Measurements from ENCODE around the gene TNKS1BP1. TPM values are rescaled to one million over a fixed set of nuclear protein-coding genes. Genes with fewer than 3 reads are reported as not detected.

The TNKS1BP1 gene
- total RNA-seq, 1 donor from 2014 or later, result 189 TPM

DNA sequence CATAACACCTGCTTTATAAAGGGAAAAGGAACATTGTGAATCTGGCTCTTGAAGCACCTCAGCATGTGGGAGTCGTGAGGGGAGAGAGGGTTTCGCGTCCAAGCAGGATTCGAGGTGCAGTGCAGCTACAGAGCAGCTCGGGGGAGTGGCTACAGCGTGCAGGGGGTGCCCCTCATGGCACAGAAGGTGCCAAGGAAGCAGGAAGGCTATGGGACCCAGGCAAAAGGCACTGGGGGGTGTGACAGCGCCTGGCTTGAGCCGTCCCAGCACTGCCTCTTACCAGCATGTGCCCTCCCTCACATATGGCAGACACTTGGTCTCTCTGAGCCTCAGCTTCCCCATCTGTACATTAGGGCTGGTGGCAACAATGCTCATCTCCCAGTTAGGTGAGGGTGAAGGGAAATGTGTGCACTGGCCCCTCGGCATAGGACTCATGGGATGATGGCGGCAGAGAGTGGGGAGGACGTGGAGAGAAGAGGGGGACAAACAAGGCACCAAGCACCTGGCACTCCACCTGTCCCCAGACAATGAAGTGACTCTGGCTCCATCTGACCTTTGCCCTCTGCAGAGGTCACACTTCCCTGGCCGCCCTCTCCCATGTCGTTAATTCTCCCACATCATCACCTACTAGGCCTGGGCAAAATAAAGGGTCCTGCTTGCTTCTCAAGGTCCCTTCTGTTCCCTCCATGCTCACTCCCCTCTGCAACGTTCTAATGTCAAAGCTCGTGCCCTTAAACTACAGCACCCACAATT is 10.4 kb downstream of the TNKS1BP1 start:
- peaks cover 78% of the 10 kb centered on the region for H3K36me3 ChIP-seq
- H3K27me3 ChIP-seq, result no peaks in the 10 kb centered on the region
- peaks cover 73% of the 10 kb centered on the region for H3K4me1 ChIP-seq
- TF ChIP-seq, protein P1, sequence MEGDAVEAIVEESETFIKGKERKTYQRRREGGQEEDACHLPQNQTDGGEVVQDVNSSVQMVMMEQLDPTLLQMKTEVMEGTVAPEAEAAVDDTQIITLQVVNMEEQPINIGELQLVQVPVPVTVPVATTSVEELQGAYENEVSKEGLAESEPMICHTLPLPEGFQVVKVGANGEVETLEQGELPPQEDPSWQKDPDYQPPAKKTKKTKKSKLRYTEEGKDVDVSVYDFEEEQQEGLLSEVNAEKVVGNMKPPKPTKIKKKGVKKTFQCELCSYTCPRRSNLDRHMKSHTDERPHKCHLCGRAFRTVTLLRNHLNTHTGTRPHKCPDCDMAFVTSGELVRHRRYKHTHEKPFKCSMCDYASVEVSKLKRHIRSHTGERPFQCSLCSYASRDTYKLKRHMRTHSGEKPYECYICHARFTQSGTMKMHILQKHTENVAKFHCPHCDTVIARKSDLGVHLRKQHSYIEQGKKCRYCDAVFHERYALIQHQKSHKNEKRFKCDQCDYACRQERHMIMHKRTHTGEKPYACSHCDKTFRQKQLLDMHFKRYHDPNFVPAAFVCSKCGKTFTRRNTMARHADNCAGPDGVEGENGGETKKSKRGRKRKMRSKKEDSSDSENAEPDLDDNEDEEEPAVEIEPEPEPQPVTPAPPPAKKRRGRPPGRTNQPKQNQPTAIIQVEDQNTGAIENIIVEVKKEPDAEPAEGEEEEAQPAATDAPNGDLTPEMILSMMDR (IDR thresholded peaks at IDR 0.05), result no peak
- ATAC-seq (no peak), DNase-seq (peak; percentile 55)
- H3K4me3 ChIP-seq, result no peak overlapping the region
- intact Hi-C loops (cut with DNase I), result no loop called here
- no peak overlapping the region for H3K27ac ChIP-seq
- no peaks in the 10 kb centered on the region for H3K9me3 ChIP-seq

GRCh38 chr11:57313788-57314135 is 11.0 kb downstream of the TNKS1BP1 start:
- H3K9me3 ChIP-seq, result no peaks in the 10 kb centered on the region
- DNase-seq (peak; percentile 40), ATAC-seq (no peak)
- TF ChIP-seq, protein P1 (IDR thresholded peaks at IDR 0.05), result no peak
- H3K36me3 ChIP-seq, result peaks cover 76% of the 10 kb centered on the region
- H3K27me3 ChIP-seq, result no peaks in the 10 kb centered on the region
- H3K4me1 ChIP-seq, result peaks cover 73% of the 10 kb centered on the region
- intact Hi-C loops (cut with DNase I), result no loop called here
- H3K4me3 ChIP-seq, result no peak overlapping the region
- H3K27ac ChIP-seq, result no peak overlapping the region

DNA sequence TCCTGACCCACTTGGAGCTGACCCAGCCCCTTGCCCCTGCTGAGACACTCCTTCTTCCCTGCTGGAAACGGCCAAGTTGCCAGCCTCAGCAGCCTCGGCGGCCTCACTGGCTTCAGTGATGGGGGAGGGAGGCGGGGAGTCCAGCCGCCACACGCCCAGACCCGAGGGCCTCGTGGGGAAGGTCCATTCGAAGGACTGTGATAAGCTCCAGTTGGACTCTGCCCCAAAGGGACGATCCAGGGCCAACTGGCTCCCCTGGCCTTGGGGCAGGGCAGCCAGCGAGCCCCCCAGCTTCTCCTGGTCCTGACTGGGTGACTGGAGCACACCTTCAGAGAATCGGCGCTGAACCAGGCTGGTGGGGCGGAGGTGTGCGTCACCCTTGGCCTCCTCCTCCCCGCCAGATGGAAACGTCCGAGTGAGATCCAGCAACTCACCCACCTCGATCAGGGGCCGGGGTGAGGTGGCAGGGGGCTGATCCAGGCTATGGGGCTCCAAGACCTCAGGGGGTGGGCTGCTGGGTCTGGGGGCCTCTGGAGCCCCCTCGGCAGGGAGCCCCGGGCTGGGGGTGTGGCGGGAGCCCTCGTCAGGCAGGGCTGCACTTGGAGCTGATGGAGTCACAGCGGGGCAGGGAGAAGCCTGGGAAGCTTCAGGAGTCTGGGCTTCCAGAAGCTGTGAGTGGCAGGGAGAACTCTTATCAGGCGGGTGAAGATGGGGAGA is 11.5 kb downstream of the TNKS1BP1 start:
- peaks cover 73% of the 10 kb centered on the region for H3K36me3 ChIP-seq
- no peak for ATAC-seq
- intact Hi-C loops (cut with DNase I), result no loop called here
- no peaks in the 10 kb centered on the region for H3K27me3 ChIP-seq
- H3K4me3 ChIP-seq, result no peak overlapping the region
- no peaks in the 10 kb centered on the region for H3K9me3 ChIP-seq
- peaks cover 73% of the 10 kb centered on the region for H3K4me1 ChIP-seq
- no peak overlapping the region for H3K27ac ChIP-seq
- DNase-seq, result peak; percentile 66
- TF ChIP-seq, protein P1 (IDR thresholded peaks at IDR 0.05), result no peak

- Histone ChIP-seq H3K36me3 (peaks cover 75% of the 10 kb centered on the region), H3K9me3 (no peaks in the 10 kb centered on the region), H3K4me1 (peaks cover 74% of the 10 kb centered on the region), H3K4me3 (no peak overlapping the region), H3K27me3 (no peaks in the 10 kb centered on the region), H3K27ac (peak overlapping the region; percentile 78)
- ATAC-seq (no peak), DNase-seq (peak; percentile 44)
- intact Hi-C loops (cut with DNase I), result no loop called here
- TF ChIP-seq, protein P1 (IDR thresholded peaks at IDR 0.05), result no peak
Observed at GRCh38 chr11:57312511-57313021, 12.2 kb downstream of the TNKS1BP1 start.

GRCh38 chr11:57311109-57311936 is 13.4 kb downstream of the TNKS1BP1 start:
- peak; percentile 95 for DNase-seq
- peak; percentile 95 for ATAC-seq
- Histone ChIP-seq H3K9me3 (no peaks in the 10 kb centered on the region), H3K4me1 (peaks cover 74% of the 10 kb centered on the region), H3K27me3 (no peaks in the 10 kb centered on the region), H3K36me3 (peaks cover 62% of the 10 kb centered on the region), H3K4me3 (peak overlapping the region; percentile 51), H3K27ac (peak overlapping the region; percentile 78)
- intact Hi-C loops (cut with DNase I), result no loop called here
- TF ChIP-seq, protein P1 (IDR thresholded peaks at IDR 0.05), result no peak

Data from upper lobe of right lung (tissue), 1 donor.